Osteocyte (in vitro differentiated cells): ENCODE measurements around the gene SPHK2. TPM values are rescaled to one million over a fixed set of nuclear protein-coding genes. Genes with fewer than 3 reads are reported as not detected.

Source experiments
- DNase-seq: peaks from one replicate; pipeline ENCODE4 v3.0.0; 2021; ENCODE audit warnings: mixed read lengths; ENCODE audit not compliant: unreplicated experiment; ENCODE audit errors: extremely low spot score
- H3K27ac Mint-ChIP-seq: one replicate; pipeline ENCODE4 v1.8.0; 2021; ENCODE audit warnings: mild to moderate bottlenecking, mixed read lengths; ENCODE audit not compliant: unreplicated experiment
- H3K27me3 Mint-ChIP-seq: one replicate; pipeline ENCODE4 v1.8.0; 2021; ENCODE audit warnings: mixed read lengths; ENCODE audit not compliant: unreplicated experiment
- H3K36me3 Mint-ChIP-seq: one replicate; pipeline ENCODE4 v1.8.0; 2021; ENCODE audit warnings: mixed read lengths; ENCODE audit not compliant: unreplicated experiment
- H3K4me1 Mint-ChIP-seq: one replicate; pipeline ENCODE4 v1.8.0; 2021; ENCODE audit warnings: mixed read lengths; ENCODE audit not compliant: unreplicated experiment
- H3K4me3 Mint-ChIP-seq: one replicate; pipeline ENCODE4 v1.8.0; 2021; ENCODE audit warnings: mild to moderate bottlenecking, moderate library complexity, mixed read lengths; ENCODE audit not compliant: unreplicated experiment
- H3K9me3 Mint-ChIP-seq: one replicate; pipeline ENCODE4 v1.8.0; 2021; ENCODE audit warnings: mixed read lengths; ENCODE audit not compliant: unreplicated experiment
- CTCF ChIP-seq: fragments of 200-600 bp; sonication (generic); IDR thresholded peaks from 2 replicates; pipeline ENCODE4 v1.5.0; 2021; ENCODE audit warnings: antibody characterized with exemption, mild to moderate bottlenecking, moderate library complexity
- total RNA-seq: library from RNA; stranded (reverse); gene quantifications from 2 replicates; pipeline ENCODE4 v1.2.1, GENCODE V29; 2021

Gene SPHK2
- total RNA-seq, 1 donor from 2014 or later, result 34.7 TPM

- no peak for DNase-seq
- peaks cover 34% of the 10 kb centered on the region for H3K4me1 Mint-ChIP-seq
- H3K36me3 Mint-ChIP-seq, result no peaks in the 10 kb centered on the region
- H3K4me3 Mint-ChIP-seq, result no peak overlapping the region
- no peak overlapping the region for H3K27ac Mint-ChIP-seq
- no peak for TF ChIP-seq CTCF
- H3K9me3 Mint-ChIP-seq, result no peaks in the 10 kb centered on the region
- peaks cover 6% of the 10 kb centered on the region for H3K27me3 Mint-ChIP-seq
Observed at GRCh38 chr19:48639483-48640375, 20.4 kb downstream of the SPHK2 start.

- H3K27ac Mint-ChIP-seq, result no peak overlapping the region
- no peak overlapping the region for H3K4me3 Mint-ChIP-seq
- no peaks in the 10 kb centered on the region for H3K36me3 Mint-ChIP-seq
- H3K9me3 Mint-ChIP-seq, result no peaks in the 10 kb centered on the region
- TF ChIP-seq CTCF, result no peak
- H3K4me1 Mint-ChIP-seq, result peaks cover 33% of the 10 kb centered on the region
- DNase-seq, result no peak
- peaks cover 6% of the 10 kb centered on the region for H3K27me3 Mint-ChIP-seq
Observed at GRCh38 chr19:48641850-48642249, 22.5 kb downstream of the SPHK2 start.

- Mint-ChIP-seq H3K9me3 (no peaks in the 10 kb centered on the region), H3K4me3 (no peak overlapping the region), H3K36me3 (no peaks in the 10 kb centered on the region), H3K27ac (no peak overlapping the region), H3K27me3 (peaks cover 6% of the 10 kb centered on the region), H3K4me1 (peaks cover 30% of the 10 kb centered on the region)
- no peak for DNase-seq
- TF ChIP-seq CTCF, result no peak
Observed at GRCh38 chr19:48642862-48643261, 23.6 kb downstream of the SPHK2 start.

- DNase-seq, result no peak
- Mint-ChIP-seq H3K9me3 (no peaks in the 10 kb centered on the region), H3K4me1 (peaks cover 26% of the 10 kb centered on the region), H3K4me3 (peak overlapping the region; percentile 87), H3K27ac (no peak overlapping the region), H3K36me3 (no peaks in the 10 kb centered on the region), H3K27me3 (peaks cover 6% of the 10 kb centered on the region)
- TF ChIP-seq CTCF, result no peak
Observed at GRCh38 chr19:48644355-48644754, 25.0 kb downstream of the SPHK2 start.

GRCh38 chr19:48644839-48645619, 25.7 kb downstream of the SPHK2 start:
- peaks cover 30% of the 10 kb centered on the region for H3K4me1 Mint-ChIP-seq
- DNase-seq, result no peak
- peak overlapping the region; percentile 87 for H3K4me3 Mint-ChIP-seq
- peaks cover 5% of the 10 kb centered on the region for H3K27me3 Mint-ChIP-seq
- peak overlapping the region; percentile 88 for H3K27ac Mint-ChIP-seq
- H3K36me3 Mint-ChIP-seq, result no peaks in the 10 kb centered on the region
- no peak for TF ChIP-seq CTCF
- no peaks in the 10 kb centered on the region for H3K9me3 Mint-ChIP-seq
